Neutrophil (primary cell): ENCODE measurements around the gene NF1.

ENCODE experiments used
- H3K27ac ChIP-seq: fragments of 200-600 bp; sonication (generic); 2 replicates; pipeline ENCODE4 v1.5.1; 2016; ENCODE audit warnings: mild to moderate bottlenecking, moderate library complexity
- H3K27me3 ChIP-seq: fragments of 200-600 bp; sonication (generic); 2 replicates; pipeline ENCODE4 v1.6.0; 2016; ENCODE audit warnings: mild to moderate bottlenecking
- H3K36me3 ChIP-seq: fragments of 200-600 bp; sonication (generic); 2 replicates; pipeline ENCODE4 v1.5.1; 2017
- H3K4me1 ChIP-seq, 2 experiments: fragments of 200-600 bp in 1 of 2; sonication (generic) in 1 of 2; 1 replicate in 1 of 2; 2 replicates in 1 of 2; pipeline versions ENCODE4 v1.5.1 to v1.6.1; 2013 to 2016; ENCODE audit warnings: low read depth in 1 of 2, low read length in 1 of 2, mild to moderate bottlenecking in 1 of 2, moderate library complexity in 1 of 2; ENCODE audit not compliant: control insufficient read depth in 1 of 2, insufficient read depth in 1 of 2
- H3K4me3 ChIP-seq, 2 experiments: fragments of 200-600 bp in 1 of 2; sonication (generic) in 1 of 2; 1 replicate in 1 of 2; 2 replicates in 1 of 2; pipeline ENCODE4 v1.5.1; 2013 to 2016; ENCODE audit warnings: low read depth in 1 of 2, low read length in 1 of 2, mild to moderate bottlenecking in 1 of 2, moderate library complexity in 1 of 2
- H3K9me3 ChIP-seq: fragments of 200-600 bp; sonication (generic); 2 replicates; pipeline ENCODE4 v1.5.1; 2016
- CTCF ChIP-seq: fragments of 200-600 bp; sonication (generic); IDR thresholded peaks from 2 replicates; pipeline ENCODE4 v1.5.1; 2016; ENCODE audit warnings: antibody characterized with exemption

NF1 gene

GRCh38 chr17:31411707-31412285 lies 317.0 kb downstream of the NF1 start:
- Histone ChIP-seq H3K4me1 (peaks cover 13 to 14% of the 10 kb centered on the region in 2 experiments), H3K27ac (no peak overlapping the region), H3K4me3 (no peak overlapping the region), H3K9me3 (no peaks in the 10 kb centered on the region), H3K27me3 (peaks cover 12% of the 10 kb centered on the region), H3K36me3 (no peaks in the 10 kb centered on the region)
- TF ChIP-seq CTCF: no peak

- Histone ChIP-seq H3K9me3 (no peaks in the 10 kb centered on the region), H3K36me3 (no peaks in the 10 kb centered on the region), H3K27ac (no peak overlapping the region), H3K4me3 (no peak overlapping the region), H3K4me1 (peaks cover 13 to 14% of the 10 kb centered on the region in 2 experiments), H3K27me3 (peaks cover 6% of the 10 kb centered on the region)
- no peak for TF ChIP-seq CTCF
These were observed 317.7 kb downstream of the NF1 start for GRCh38 chr17:31412511-31412910.

DNA sequence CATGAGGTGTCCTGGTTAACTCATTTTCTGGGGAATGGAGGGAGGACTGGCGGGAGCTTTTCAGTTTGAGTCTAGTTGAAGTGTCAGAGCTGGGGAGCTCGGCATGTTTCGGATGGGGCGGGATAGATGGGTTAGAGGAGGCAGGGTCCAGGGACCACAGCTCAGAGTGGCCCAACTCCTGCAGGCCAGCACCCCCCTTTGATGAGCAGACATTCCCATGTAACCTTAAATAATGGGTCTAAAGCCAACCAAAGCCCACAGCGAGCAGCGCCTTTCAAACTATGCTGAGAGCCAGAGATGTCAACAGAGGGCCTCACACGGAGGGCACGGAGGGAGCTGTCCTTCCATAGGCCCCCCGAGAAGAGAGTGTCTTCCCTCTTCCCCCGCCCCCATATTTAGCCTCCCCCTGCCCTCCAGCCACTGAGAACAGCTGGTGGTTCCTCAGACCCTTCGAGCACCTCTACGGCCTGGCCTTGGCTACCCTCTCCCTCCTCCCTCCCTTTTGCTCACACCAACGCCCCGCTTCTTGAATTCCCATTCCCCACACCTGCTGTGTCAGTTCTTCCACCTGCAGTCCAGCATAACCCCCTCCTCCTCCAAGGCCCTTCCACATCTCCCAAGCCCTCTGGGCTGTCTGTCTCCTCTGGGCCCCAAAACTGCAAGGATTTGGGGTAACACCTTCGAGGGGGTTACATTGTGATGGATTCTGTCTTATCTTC lies 318.5 kb downstream of the NF1 start:
- H3K27me3 ChIP-seq: no peaks in the 10 kb centered on the region
- TF ChIP-seq CTCF: no peak
- peaks cover 13 to 14% of the 10 kb centered on the region in 2 experiments for H3K4me1 ChIP-seq
- no peaks in the 10 kb centered on the region for H3K36me3 ChIP-seq
- no peak overlapping the region for H3K27ac ChIP-seq
- no peaks in the 10 kb centered on the region for H3K9me3 ChIP-seq
- H3K4me3 ChIP-seq: no peak overlapping the region

GRCh38 chr17:31413874-31414549 lies 319.2 kb downstream of the NF1 start:
- H3K9me3 ChIP-seq: no peaks in the 10 kb centered on the region
- H3K4me1 ChIP-seq: peaks cover 13 to 14% of the 10 kb centered on the region in 2 experiments
- no peak overlapping the region for H3K27ac ChIP-seq
- H3K27me3 ChIP-seq: no peaks in the 10 kb centered on the region
- no peak for TF ChIP-seq CTCF
- H3K4me3 ChIP-seq: no peak overlapping the region
- no peaks in the 10 kb centered on the region for H3K36me3 ChIP-seq

GRCh38 chr17:31414550-31414918 lies 319.8 kb downstream of the NF1 start:
- no peak overlapping the region for H3K4me3 ChIP-seq
- TF ChIP-seq CTCF: no peak
- no peaks in the 10 kb centered on the region for H3K27me3 ChIP-seq
- peaks cover 13 to 14% of the 10 kb centered on the region in 2 experiments for H3K4me1 ChIP-seq
- H3K9me3 ChIP-seq: no peaks in the 10 kb centered on the region
- no peaks in the 10 kb centered on the region for H3K36me3 ChIP-seq
- no peak overlapping the region for H3K27ac ChIP-seq
